ENCODE results near the gene SARNP.
A peak's percentile ranks its signal among the peaks of the same experiment; 100 is the strongest.
"Not testable (repeated sequence)": the region's sequence is repeated elsewhere in the genome, so short reads cannot be mapped to it uniquely, and the experiment has no call there.

SARNP gene

DNA sequence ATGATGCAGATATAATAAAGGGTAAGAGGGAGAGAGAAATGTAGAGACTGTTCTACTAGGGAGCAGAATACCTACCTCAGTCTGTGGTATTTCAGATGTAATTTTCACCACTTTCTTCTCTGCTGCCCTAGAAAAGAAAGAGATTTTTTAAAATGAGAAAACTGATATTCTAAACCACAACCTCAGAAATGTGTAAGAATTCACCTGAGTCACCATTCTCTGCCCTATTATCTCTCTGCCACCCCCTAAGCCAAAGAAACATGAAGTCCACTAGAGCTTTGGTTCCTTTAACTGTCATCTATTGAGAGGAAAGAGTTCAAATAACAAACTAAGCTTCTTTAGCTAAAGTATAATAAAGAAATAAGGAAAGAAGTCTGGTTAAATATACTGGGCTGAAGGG is 21.6 kb downstream of the SARNP start:
- DNase-seq, result no peak

- DNase-seq, result no peak
These were observed 27.6 kb downstream of the SARNP start for GRCh38 chr12:55789893-55790292.

- DNase-seq, result no peak
These were observed 28.4 kb downstream of the SARNP start for GRCh38 chr12:55789171-55789570.

DNA sequence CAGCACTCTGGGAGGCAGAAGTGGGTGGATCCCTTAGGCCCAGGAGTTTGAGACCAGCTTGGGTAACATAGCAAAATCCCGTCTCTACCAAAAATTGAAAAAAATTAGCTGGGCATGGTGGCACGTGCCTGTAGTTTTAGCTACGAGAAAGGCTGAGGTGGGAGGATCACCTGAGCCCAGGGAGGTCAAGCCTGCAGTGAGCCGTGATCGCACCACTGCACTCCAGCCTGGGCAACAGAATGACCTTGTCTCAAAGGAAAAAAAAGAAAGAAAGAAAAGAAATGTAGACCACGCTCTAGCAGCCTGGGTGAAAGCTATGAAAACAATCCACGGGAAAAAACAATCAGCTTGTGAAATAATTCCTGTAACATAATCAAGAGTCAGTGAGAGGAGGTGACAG is 29.0 kb downstream of the SARNP start:
- DNase-seq, result no peak

DNA sequence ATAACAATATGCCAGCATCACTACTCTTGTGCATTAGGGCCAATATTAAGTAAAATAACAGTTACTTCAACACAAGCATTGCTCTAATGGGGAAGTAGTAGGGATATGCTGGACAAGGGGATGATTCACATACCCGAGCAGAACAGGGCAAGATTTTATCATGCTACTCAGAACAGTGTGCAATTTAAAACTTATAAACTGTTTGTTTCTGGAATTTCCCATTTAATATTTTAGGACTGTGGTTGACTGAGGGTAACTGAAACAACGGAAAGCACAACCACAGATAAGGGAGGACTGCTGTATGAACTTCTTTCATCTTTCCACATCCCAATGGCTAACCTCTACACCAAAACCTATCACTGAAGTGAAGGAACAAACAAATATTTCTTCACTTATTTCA is 36.8 kb downstream of the SARNP start:
- no peak for DNase-seq

GRCh38 chr12:55777856-55778255 is 39.7 kb downstream of the SARNP start:
- DNase-seq, result no peak

- no peak for DNase-seq
These were observed 45.8 kb downstream of the SARNP start for GRCh38 chr12:55771736-55772135.

DNA sequence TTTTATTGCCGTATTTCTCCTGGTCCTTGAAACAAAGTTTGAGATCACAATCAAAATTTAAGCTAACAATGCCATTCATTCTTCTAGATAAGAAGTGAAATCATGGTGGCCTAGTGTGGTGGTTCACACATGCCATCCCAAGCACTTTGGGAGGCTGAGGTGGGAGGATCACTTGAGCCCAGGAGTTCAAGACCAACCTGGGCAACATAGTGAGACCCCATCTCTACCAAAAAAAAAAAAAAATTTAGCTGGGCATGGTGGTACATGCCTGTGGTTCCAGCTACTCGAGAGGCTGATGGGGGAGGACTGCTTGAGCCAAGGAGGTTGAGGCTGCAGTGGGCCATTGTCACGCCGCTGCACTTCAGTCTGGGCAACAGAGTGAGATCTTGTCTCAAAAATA is 50.4 kb downstream of the SARNP start:
- DNase-seq, result no peak

- DNase-seq, result no peak
These were observed 51.7 kb downstream of the SARNP start for GRCh38 chr12:55765736-55766290.

DNA sequence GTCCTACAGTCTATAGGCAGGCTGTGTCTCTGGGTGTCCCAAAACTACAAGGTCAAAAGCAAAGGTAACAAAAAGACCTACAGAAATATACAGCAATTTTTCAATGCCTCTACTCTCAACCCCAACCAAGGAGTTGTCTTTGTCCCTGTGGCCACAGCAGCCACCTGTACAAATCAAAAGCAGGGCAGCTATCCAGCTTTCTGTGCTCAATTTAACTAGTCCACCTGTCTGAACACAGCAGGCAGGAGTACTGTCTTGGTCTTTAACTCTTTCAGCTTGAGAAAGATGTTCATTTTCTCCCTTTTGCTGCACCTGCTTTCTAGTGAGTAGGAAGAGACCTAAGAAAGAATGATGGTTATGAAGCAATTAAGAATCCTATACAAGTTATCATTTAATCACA is 54.9 kb downstream of the SARNP start:
- no peak for DNase-seq

DNA sequence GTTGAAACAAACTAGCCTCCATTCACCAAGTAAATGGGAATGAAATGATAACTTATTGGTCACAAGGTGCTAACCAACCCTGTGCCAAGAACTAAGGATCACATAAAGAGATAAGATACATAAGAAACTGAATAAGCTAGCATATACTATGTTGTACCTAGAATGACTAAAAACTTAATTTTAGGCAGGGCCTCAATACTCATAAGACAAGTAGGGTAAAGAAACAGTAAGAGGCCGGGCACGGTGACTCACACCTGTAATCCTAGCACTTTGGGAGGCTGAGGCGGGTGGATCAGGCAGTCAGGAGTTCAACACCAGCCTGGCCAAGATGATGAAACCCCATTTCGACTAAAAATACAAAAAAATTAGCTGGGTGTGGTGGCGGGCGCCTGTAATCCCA is 56.9 kb downstream of the SARNP start:
- no peak for DNase-seq

DNA sequence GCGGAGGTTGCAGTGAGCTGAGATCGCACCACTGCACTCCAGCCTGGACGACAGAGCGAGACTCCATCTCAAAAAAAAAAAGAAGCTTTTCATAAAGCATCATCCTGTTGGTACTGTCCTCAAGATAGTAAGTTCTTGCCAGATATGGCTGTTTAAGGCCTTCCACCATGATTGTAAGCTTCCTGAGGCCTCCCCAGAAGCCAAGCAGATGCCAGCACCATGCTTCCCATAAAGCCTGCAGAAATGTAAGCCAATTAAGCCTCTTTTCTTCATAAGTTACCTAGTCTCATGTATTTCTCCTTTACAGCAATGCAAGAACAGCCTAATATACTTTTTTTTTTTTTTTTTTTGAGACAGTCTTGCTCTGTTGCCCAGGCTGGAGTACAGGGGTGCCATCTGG is 58.9 kb downstream of the SARNP start:
- not testable (repeated sequence) for DNase-seq

GRCh38 chr12:55757701-55758100 is 59.8 kb downstream of the SARNP start:
- no peak for DNase-seq

GRCh38 chr12:55755246-55755645 is 62.3 kb downstream of the SARNP start:
- no peak for DNase-seq

- no peak for DNase-seq
These were observed 69.1 kb downstream of the SARNP start for GRCh38 chr12:55748230-55748993.

DNA sequence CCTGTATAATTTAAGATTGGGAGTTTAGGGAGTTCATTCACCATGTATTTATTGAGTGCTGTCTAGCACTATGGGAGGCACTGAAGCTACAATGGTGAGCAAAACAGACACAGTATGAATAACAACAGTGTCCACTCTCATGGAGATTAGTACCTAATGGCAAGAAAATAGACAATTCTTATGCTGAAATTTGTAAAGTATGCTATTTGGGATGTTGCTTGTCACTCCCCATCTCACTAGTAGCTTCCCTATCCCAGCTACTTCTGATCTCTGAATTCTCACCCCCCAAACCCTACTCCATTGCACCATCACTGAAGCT is 70.7 kb downstream of the SARNP start:
- no peak for DNase-seq

GRCh38 chr12:55746174-55746912 is 71.2 kb downstream of the SARNP start:
- DNase-seq, result no peak

GRCh38 chr12:55745361-55746173 is 72.0 kb downstream of the SARNP start:
- no peak for DNase-seq

- no peak for DNase-seq
These were observed 73.0 kb downstream of the SARNP start for GRCh38 chr12:55744340-55745030.

- DNase-seq, result peak in 1 of 2 experiments; percentile 49
These were observed 73.9 kb downstream of the SARNP start for GRCh38 chr12:55743406-55744339.

- DNase-seq, result peak; percentile 59 to 83
These were observed 74.7 kb downstream of the SARNP start, which contains the start of gene GDF11 for GRCh38 chr12:55742719-55743405. Gene GDF11 (plus strand): TSS chr12:55743122. CDS start chr12:55743317, 195 bp downstream.

Measured in NCI-H1930 (cell line).